ENCODE data around the gene SOS2. TPM values are rescaled to one million over a fixed set of nuclear protein-coding genes. Genes with fewer than 3 reads are reported as not detected.
A peak's percentile ranks its signal among the peaks of the same experiment; 100 is the strongest.

SOS2 gene
- total and polyA plus RNA-seq, 2 of the 4 experiments (the other 2 are of a cell fraction), result 6.3 to 10.9 TPM

- Histone ChIP-seq H2AK5ac (ENCODE audit: low read depth, low read length) (peak overlapping the region; percentile 54; the same call in 1 of the 2 replicates), H3K14ac (replicated peaks; ENCODE audit: low read depth, low read length) (peak overlapping the region; percentile 99), H3K27me3 (ENCODE audit: control insufficient read depth, insufficient read depth, low read length) (no peaks in the 10 kb centered on the region), H2BK5ac (ENCODE audit: low read depth, low read length, poor library complexity, severe bottlenecking) (peak overlapping the region; percentile 84), H2AK9ac (replicated peaks; ENCODE audit: low read depth, low read length, poor library complexity) (peak overlapping the region; percentile 89), H3K23ac (ENCODE audit: low read depth, low read length) (peak overlapping the region; percentile 97), H3K9me3 (ENCODE audit: control insufficient read depth, insufficient read depth, low read length) (no peaks in the 10 kb centered on the region), H2BK15ac (ENCODE audit: low read depth, low read length) (peak overlapping the region; percentile 59), H2BK120ac (ENCODE audit: low read depth, low read length) (peak overlapping the region; percentile 90), H3K36me3 (ENCODE audit: control insufficient read depth, insufficient read depth, low read length) (no peaks in the 10 kb centered on the region), H2BK20ac (ENCODE audit: low read depth, low read length) (peak overlapping the region; percentile 69; the same call in 1 of the 2 replicates), H4K8ac (ENCODE audit: low read depth in 2 of 2, low read length in 2 of 2) (peak overlapping the region; percentile 94 to 98), H4K91ac (ENCODE audit: insufficient read depth, low read depth, low read length) (peak overlapping the region; percentile 95), H3K4me2 (ENCODE audit: low read depth, low read length) (peak overlapping the region; percentile 81), H3K79me1 (ENCODE audit: low read depth in 1 of 2, low read length in 2 of 2) (peaks cover 0 to 40% of the 10 kb centered on the region in 2 experiments; a peak in 2 of 4 replicates), H4K5ac (ENCODE audit: low read depth, low read length) (peak overlapping the region; percentile 93), H2AFZ (replicated peaks; ENCODE audit: low read length, poor library complexity) (peak overlapping the region; percentile 99), H3K9me1 (ENCODE audit: insufficient read depth, low read length) (no peaks in the 10 kb centered on the region), H3K9ac (ENCODE audit: low read depth, low read length) (peak overlapping the region; percentile 84), H3K4me1 (ENCODE audit: control insufficient read depth, insufficient read depth, low read length) (peaks cover 1% of the 10 kb centered on the region; the same call in 1 of the 2 replicates), H3K4ac (ENCODE audit: low read depth, low read length) (peak overlapping the region; percentile 99), H3K4me3 (ENCODE audit: insufficient read depth, low read depth, low read length) (peak overlapping the region; percentile 88), H4K20me1 (ENCODE audit: insufficient read depth, low read length) (peaks cover 24% of the 10 kb centered on the region), H3K18ac (ENCODE audit: low read depth, low read length) (peak overlapping the region; percentile 73), H3K56ac (ENCODE audit: extremely low read depth, insufficient read depth, low read length) (peak overlapping the region; percentile 97), H3K27ac (ENCODE audit: insufficient read depth, low read length) (peak overlapping the region; percentile 91)
- intact Hi-C loops (cut with micrococcal nuclease), result loop anchor here (10.0 kb wide), 1 partner anchor 303 kb away; the partner anchor contains the start of gene MAP4K5
- no CpG with 5 or more reads among the region's 13 CpGs for WGBS, 2 experiments (ENCODE audit: extremely low coverage in 2 of 2, insufficient read length in 1 of 2)
- DNase-seq (no peak), ATAC-seq (ENCODE audit: low read depth) (no peak)
- no peak for TF ChIP-seq CTCF (conservative IDR thresholded peaks at IDR 0.05; ENCODE audit: low read depth, low read length)
- no peak for TF ChIP-seq RFX5 (IDR thresholded peaks at IDR 0.05; ENCODE audit: low read depth, low read length)
- TF ChIP-seq CHD1 (IDR thresholded peaks at IDR 0.05; ENCODE audit: low read depth, low read length), result no peak
- TF ChIP-seq RCOR1 (IDR thresholded peaks at IDR 0.05; ENCODE audit: insufficient replicate concordance, low read length), result no peak
- no peak for TF ChIP-seq MAFK (IDR thresholded peaks at IDR 0.05; ENCODE audit: low read depth, low read length)
- no peak for TF ChIP-seq CEBPB (IDR thresholded peaks at IDR 0.05; ENCODE audit: low read depth, low read length)
- no peak for TF ChIP-seq ELK1 (IDR thresholded peaks at IDR 0.05; ENCODE audit: borderline replicate concordance, low read depth, low read length)
- no peak for TF ChIP-seq RAD21 (IDR thresholded peaks at IDR 0.05; ENCODE audit: low read length)
- no peak for TF ChIP-seq NFE2L2 (IDR thresholded peaks at IDR 0.05; ENCODE audit: low read depth, low read length)
- TF ChIP-seq MAZ (IDR thresholded peaks at IDR 0.05; ENCODE audit: borderline replicate concordance, low read depth, low read length), result no peak
- TF ChIP-seq FOS (IDR thresholded peaks at IDR 0.05; ENCODE audit: low read depth, low read length), result no peak
- no peak for TF ChIP-seq MXI1 (IDR thresholded peaks at IDR 0.05; ENCODE audit: borderline replicate concordance, low read depth, low read length)
- TF ChIP-seq POLR2A (IDR thresholded peaks at IDR 0.05; ENCODE audit: low read depth, low read length), result no peak
- TF ChIP-seq USF2 (IDR thresholded peaks at IDR 0.05; ENCODE audit: low read depth, low read length), result no peak
- TF ChIP-seq SMC3 (IDR thresholded peaks at IDR 0.05; ENCODE audit: low read depth, low read length), result no peak
- TF ChIP-seq BHLHE40 (IDR thresholded peaks at IDR 0.05; ENCODE audit: low read depth, low read length), result no peak
- no TSS peak for BruUV-seq (replicated peaks)
- POLR2A ChIA-PET (ENCODE audit: unreplicated experiment), result no interaction called here
- dilution Hi-C loops (cut with HindIII; ENCODE audit: low sequenced_read_pairs, unreplicated experiment), result no loop called here
- CTCF ChIA-PET, result no interaction called here
- in situ Hi-C loops (cut with MboI; ENCODE audit: low sequenced_read_pairs), result no loop called here
Measured at GRCh38 chr14:50232276-50232642, 881 bp upstream of the SOS2 start.
